Right lung (tissue), 5 donors: ENCODE results near the gene ACSF3. TPM values are rescaled to one million over a fixed set of nuclear protein-coding genes. Genes with fewer than 3 reads are reported as not detected.
"Not testable (repeated sequence)": the region's sequence is repeated elsewhere in the genome, so short reads cannot be mapped to it uniquely, and the experiment has no call there.

Experiments
- DNase-seq, 2 donors: peaks; one replicate each; pipeline ENCODE4 v3.0.0-alpha.2; 2013
- polyA plus RNA-seq, 5 donors: library from polyadenylated mRNA; unstranded; fragments of 120-200 nt; gene quantifications; one replicate each; pipeline versions ENCODE4 v1.2.1 to v1.2.3, GENCODE V29; 2013; ENCODE audit warnings: inconsistent platforms in 1 of 5, low replicate concordance in 1 of 5; ENCODE audit not compliant: insufficient read length in 5 of 5, insufficient read depth in 1 of 5

Gene ACSF3
- polyA plus RNA-seq, 5 donors: 27.9 to 36.5 (median 33.4) TPM

GRCh38 chr16:89159066-89159849, 65.6 kb downstream of the ACSF3 start:
- no peak for DNase-seq

- no peak for DNase-seq
These were observed 66.2 kb downstream of the ACSF3 start for GRCh38 chr16:89159850-89160354.

- DNase-seq: no peak
These were observed 67.5 kb downstream of the ACSF3 start for GRCh38 chr16:89160977-89161701.

- no peak for DNase-seq
These were observed 68.4 kb downstream of the ACSF3 start for GRCh38 chr16:89161763-89162713.

GRCh38 chr16:89163297-89163696, 69.6 kb downstream of the ACSF3 start:
- DNase-seq: no peak

- no peak for DNase-seq
These were observed 70.8 kb downstream of the ACSF3 start for GRCh38 chr16:89164436-89164835.

- DNase-seq: no peak
These were observed 71.4 kb downstream of the ACSF3 start for GRCh38 chr16:89164847-89165680.

- not testable (repeated sequence) for DNase-seq
These were observed 72.0 kb downstream of the ACSF3 start for GRCh38 chr16:89165681-89165979.

GRCh38 chr16:89166696-89167424, 73.2 kb downstream of the ACSF3 start:
- DNase-seq: no peak

- DNase-seq: peak; percentile 55 to 58
These were observed 73.8 kb downstream of the ACSF3 start for GRCh38 chr16:89167425-89167941.

- DNase-seq: no peak
These were observed 74.9 kb downstream of the ACSF3 start for GRCh38 chr16:89168381-89169189.

GRCh38 chr16:89169778-89170177, 76.1 kb downstream of the ACSF3 start:
- DNase-seq: no peak

GRCh38 chr16:89170346-89171215, 76.9 kb downstream of the ACSF3 start:
- DNase-seq: no peak

- DNase-seq: peak; percentile 81 to 84
These were observed 77.8 kb downstream of the ACSF3 start, which contains the start of gene CDH15 for GRCh38 chr16:89171216-89172170. Gene CDH15, plus strand, starts transcription at chr16:89171748. Its CDS starts 84 bp downstream, at chr16:89171832.

GRCh38 chr16:89172171-89172527, 78.5 kb downstream of the ACSF3 start:
- DNase-seq: no peak

GRCh38 chr16:89172528-89173173, 79.0 kb downstream of the ACSF3 start:
- no peak for DNase-seq
